GM15510 (cell line): ENCODE measurements around the gene CHRNB4.

Source experiments
- POLR2A ChIP-seq: IDR thresholded peaks from 3 replicates; pipeline ENCODE4 v1.6.1; 2011; ENCODE audit warnings: borderline replicate concordance; ENCODE audit not compliant: insufficient read length; ENCODE audit errors: extremely low read depth

Gene CHRNB4

GRCh38 chr15:78641102-78641748, at the start of gene CHRNB4:
Gene CHRNB4 (minus strand): TSS chr15:78641210. CDS start chr15:78641133, 77 bp downstream.
- TF ChIP-seq POLR2A = no peak

GRCh38 chr15:78689626-78690025, 48.6 kb upstream of the CHRNB4 start:
- TF ChIP-seq POLR2A = no peak

- no peak for TF ChIP-seq POLR2A
Observed at GRCh38 chr15:78685925-78686324, 44.9 kb upstream of the CHRNB4 start.

GRCh38 chr15:78685159-78685921, 44.3 kb upstream of the CHRNB4 start:
- no peak for TF ChIP-seq POLR2A

GRCh38 chr15:78684657-78685056, 43.6 kb upstream of the CHRNB4 start:
- TF ChIP-seq POLR2A = no peak

- TF ChIP-seq POLR2A = no peak
Observed at GRCh38 chr15:78682693-78683410, 41.8 kb upstream of the CHRNB4 start.

GRCh38 chr15:78682004-78682651, 41.1 kb upstream of the CHRNB4 start:
- no peak for TF ChIP-seq POLR2A

- TF ChIP-seq POLR2A = no peak
Observed at GRCh38 chr15:78681281-78682003, 40.4 kb upstream of the CHRNB4 start.

- TF ChIP-seq POLR2A = no peak
Observed at GRCh38 chr15:78680431-78681075, 39.5 kb upstream of the CHRNB4 start.

- TF ChIP-seq POLR2A = no peak
Observed at GRCh38 chr15:78679089-78679511, 38.1 kb upstream of the CHRNB4 start.

- TF ChIP-seq POLR2A = no peak
Observed at GRCh38 chr15:78676424-78677110, 35.6 kb upstream of the CHRNB4 start.

GRCh38 chr15:78675617-78676360, 34.8 kb upstream of the CHRNB4 start:
- no peak for TF ChIP-seq POLR2A

GRCh38 chr15:78675206-78675605, 34.2 kb upstream of the CHRNB4 start:
- no peak for TF ChIP-seq POLR2A
